ACC112 (cell line): ENCODE measurements around the gene MSH4.
"Not testable (repeated sequence)": the region's sequence is repeated elsewhere in the genome, so short reads cannot be mapped to it uniquely, and the experiment has no call there.

ENCODE experiments used
- H2AFZ ChIP-seq: fragments of 200-600 bp; sonication (generic); one replicate; pipeline ENCODE4 v1.6.0; 2017; ENCODE audit warnings: antibody characterized with exemption, low read length; ENCODE audit not compliant: unreplicated experiment
- H3K27ac ChIP-seq: fragments of 200-600 bp; sonication (generic); 2 replicates; pipeline ENCODE4 v1.5.1; 2014; ENCODE audit warnings: low read depth, mild to moderate bottlenecking, antibody characterized with exemption, low read length, moderate library complexity
- H3K27me3 ChIP-seq: fragments of 200-600 bp; sonication (generic); 2 replicates; pipeline ENCODE4 v1.6.1; 2014; ENCODE audit warnings: mild to moderate bottlenecking, antibody characterized with exemption, low read length, moderate library complexity, mixed read lengths; ENCODE audit not compliant: insufficient read depth
- H3K36me3 ChIP-seq: fragments of 200-600 bp; sonication (generic); 2 replicates; pipeline ENCODE4 v1.6.1; 2016; ENCODE audit warnings: mild to moderate bottlenecking, antibody characterized with exemption, low read length, moderate library complexity, mixed read lengths; ENCODE audit not compliant: insufficient read depth
- H3K4me1 ChIP-seq: fragments of 200-600 bp; sonication (generic); one replicate; pipeline ENCODE4 v1.6.1; 2016; ENCODE audit warnings: low read length, mixed read lengths; ENCODE audit not compliant: insufficient read depth, unreplicated experiment, control insufficient read depth
- H3K4me3 ChIP-seq: fragments of 200-600 bp; sonication (generic); 2 replicates; pipeline ENCODE4 v1.5.1; 2014; ENCODE audit warnings: mild to moderate bottlenecking, low read depth, low read length
- H3K79me2 ChIP-seq: fragments of 200-600 bp; sonication (generic); one replicate; pipeline ENCODE4 v1.6.0; 2016; ENCODE audit warnings: low read length; ENCODE audit not compliant: control insufficient read depth, unreplicated experiment, insufficient read depth

The MSH4 gene

DNA sequence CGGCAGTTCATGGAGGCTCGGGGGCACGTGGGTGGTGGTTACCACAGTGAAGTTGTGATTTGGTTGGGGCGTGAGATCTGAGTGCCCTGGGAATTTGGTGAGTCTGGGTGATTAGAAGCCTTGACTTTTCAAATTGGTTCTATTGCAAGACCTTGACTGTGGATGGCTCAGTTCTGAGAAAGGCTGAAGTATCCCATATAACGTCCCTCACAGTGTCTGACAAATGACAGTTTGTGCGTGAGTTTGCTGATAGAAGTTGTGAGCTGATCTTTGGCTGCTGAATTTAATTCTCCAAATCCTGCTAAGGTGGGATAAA is 549 bp downstream of the MSH4 start:
- H3K79me2 ChIP-seq = peaks cover 2% of the 10 kb centered on the region
- no peak overlapping the region for H3K27ac ChIP-seq
- peaks cover 34% of the 10 kb centered on the region for H3K36me3 ChIP-seq
- no peak overlapping the region for H2AFZ ChIP-seq
- no peak overlapping the region for H3K4me3 ChIP-seq
- H3K27me3 ChIP-seq = no peaks in the 10 kb centered on the region
- H3K4me1 ChIP-seq = no peaks in the 10 kb centered on the region

DNA sequence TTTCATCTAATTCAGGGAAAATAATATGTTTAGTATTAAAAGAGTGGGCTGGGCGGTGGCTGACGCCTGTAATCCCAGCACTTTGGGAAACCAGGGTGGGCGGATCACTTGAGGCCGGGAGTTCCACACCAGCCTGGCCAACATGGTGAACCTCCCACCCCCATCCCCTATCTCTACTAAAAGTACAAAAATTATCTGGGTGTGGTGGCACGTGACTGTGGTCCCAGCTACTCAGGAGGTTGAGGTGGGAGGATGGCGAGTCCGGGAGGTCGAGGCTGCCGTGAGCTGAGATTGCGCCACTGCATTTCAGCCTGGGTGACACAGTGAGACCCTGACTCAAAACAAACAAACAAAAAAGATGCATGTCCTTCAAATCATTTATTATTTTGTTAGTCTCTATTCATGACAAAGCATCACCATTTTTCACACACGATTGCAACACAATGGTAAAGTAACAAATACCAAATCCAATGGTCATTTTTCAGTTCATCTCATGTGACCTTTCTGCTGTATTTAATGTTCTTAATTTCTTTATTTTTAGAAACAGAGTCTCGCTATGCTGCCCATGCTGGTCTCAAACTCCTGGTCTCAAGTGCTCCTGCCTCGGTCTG is 1.0 kb downstream of the MSH4 start:
- H3K36me3 ChIP-seq = peaks cover 30% of the 10 kb centered on the region
- H3K4me1 ChIP-seq = no peaks in the 10 kb centered on the region
- H3K27ac ChIP-seq = no peak overlapping the region

DNA sequence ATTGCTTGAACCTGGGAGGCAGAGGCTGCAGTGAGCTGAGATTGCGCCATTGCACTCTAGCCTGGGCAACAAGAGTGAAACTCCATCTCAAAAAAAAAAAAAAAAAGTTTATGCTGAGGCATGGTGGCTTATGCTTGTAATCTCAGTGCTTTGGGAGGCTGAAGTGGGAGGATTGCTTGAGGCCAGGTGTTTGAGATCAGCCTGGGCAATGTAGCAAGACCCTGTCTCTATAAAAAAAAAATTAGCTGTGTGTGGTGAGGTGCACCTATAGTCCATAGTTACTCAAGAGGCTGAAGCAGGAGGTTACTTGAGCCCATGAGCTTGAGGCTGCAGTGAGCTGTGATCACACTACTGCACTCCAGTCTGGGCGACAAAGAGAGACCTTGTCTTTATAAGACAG is 4.8 kb downstream of the MSH4 start:
- H3K27ac ChIP-seq, H3K36me3 ChIP-seq, H3K27me3 ChIP-seq, H3K4me1 ChIP-seq, H2AFZ ChIP-seq, H3K79me2 ChIP-seq, H3K4me3 ChIP-seq: not testable (repeated sequence)

More for the DNA sequence above, 1.0 kb downstream of the MSH4 start:
- Histone ChIP-seq H3K27me3 (no peaks in the 10 kb centered on the region), H2AFZ (no peak overlapping the region), H3K4me3 (no peak overlapping the region), H3K79me2 (no peaks in the 10 kb centered on the region)

DNA sequence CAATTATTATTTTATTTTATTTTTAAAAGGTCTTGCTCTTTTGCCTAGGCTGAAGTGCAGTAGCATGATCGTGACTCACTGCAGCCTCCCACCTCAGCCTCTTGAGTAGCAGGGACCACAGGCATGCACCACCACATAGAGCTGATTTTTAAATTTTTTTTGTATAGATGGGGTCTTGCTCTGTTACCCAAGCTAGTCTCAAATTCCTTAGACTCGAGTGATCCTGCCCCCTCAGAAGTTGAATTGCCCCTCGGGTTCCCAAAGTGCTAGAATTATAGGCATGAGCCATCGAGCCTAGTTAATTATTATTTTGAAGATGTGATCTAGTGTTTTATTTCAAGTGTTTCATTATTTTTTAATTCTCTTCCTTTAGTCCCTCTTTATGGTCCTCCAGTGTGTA is 12.2 kb downstream of the MSH4 start:
- H3K36me3 ChIP-seq = no peaks in the 10 kb centered on the region
- H2AFZ ChIP-seq = no peak overlapping the region
- H3K4me1 ChIP-seq = peaks cover 11% of the 10 kb centered on the region
- no peak overlapping the region for H3K27ac ChIP-seq
- no peaks in the 10 kb centered on the region for H3K79me2 ChIP-seq
- no peaks in the 10 kb centered on the region for H3K27me3 ChIP-seq
- H3K4me3 ChIP-seq = no peak overlapping the region

DNA sequence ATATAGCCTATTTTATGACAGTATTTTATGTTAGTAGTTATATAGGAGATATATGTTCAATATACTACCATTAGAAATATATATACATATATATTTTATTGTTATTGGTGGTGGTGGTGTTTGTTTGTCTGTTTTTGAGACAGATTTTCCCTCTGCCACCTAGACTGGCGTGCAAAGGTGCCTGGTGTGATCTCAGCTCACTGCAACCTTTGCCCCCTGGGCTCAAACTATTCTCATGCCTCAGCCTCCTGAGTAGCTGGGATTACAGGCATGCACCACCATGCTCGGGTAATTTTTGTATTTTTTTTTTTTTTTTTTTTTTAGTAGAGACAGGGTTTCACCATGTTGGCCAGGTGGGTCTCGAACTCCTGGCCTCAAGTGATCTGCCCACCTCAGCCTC is 13.4 kb downstream of the MSH4 start:
- not testable (repeated sequence) for H3K36me3 ChIP-seq, H2AFZ ChIP-seq, H3K4me3 ChIP-seq, H3K27me3 ChIP-seq, H3K79me2 ChIP-seq, H3K27ac ChIP-seq
- peaks cover 11% of the 10 kb centered on the region for H3K4me1 ChIP-seq

DNA sequence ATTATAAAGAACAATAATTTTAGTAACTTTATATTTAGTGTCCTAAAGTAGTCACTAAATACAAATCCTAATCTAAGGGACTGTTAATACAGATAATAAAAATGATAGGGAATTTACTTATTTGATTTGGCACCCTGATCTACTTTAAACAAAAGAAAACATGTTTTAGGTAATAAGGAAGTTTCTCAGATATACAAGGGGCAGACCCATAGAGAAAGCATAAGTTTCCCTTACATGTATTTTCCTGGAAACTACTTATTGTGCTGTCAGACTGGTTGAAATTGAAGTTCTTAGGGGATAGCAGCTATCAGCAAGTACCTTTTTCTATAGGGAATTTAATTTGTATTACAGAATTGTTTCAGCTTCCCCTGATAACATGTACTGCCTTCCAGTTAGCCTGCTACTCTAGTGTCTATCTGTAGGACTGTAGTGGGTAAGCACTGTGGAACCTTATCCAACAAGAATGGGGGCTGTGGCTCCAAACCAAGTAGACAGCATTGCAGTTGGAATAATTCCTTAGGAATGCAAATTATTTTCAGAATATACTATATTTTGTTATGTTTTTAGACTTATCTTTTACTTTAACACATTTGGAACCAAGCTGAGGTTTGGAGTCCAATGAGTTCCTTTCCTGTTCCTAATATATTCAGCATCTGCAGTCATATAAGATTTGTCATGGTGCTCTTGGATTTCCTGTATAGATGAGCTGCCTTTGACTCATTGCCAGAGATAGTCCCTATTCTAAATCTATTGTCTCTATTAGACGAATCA is 14.7 kb downstream of the MSH4 start:
- peaks cover 11% of the 10 kb centered on the region for H3K4me1 ChIP-seq
- no peaks in the 10 kb centered on the region for H3K27me3 ChIP-seq
- H3K4me3 ChIP-seq = no peak overlapping the region
- peak overlapping the region; percentile 11 for H2AFZ ChIP-seq
- H3K79me2 ChIP-seq = no peaks in the 10 kb centered on the region
- peak overlapping the region; percentile 5; the same call in 1 of the 2 replicates for H3K27ac ChIP-seq
- H3K36me3 ChIP-seq = no peaks in the 10 kb centered on the region

DNA sequence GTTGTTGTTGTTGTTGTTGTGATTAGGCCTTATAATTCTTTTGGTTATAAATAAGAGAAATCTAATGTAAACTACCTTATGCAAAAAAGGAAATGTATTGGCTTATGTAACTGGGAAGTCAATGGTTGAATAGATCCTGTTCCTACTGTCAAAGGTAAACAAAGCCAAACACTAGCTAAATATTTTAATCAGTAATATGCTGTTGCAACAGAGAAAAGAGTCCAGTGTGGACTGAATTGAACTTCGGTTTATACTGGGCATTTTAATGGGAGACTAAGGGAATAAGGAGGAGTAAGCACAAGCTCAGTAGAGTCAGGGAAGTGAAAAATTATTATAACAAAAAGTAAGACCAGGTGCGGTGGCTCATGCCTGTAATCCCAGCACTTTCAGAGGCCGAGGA is 15.4 kb downstream of the MSH4 start:
- H3K4me3 ChIP-seq = no peak overlapping the region
- H3K79me2 ChIP-seq = no peaks in the 10 kb centered on the region
- no peak overlapping the region for H3K27ac ChIP-seq
- peaks cover 11% of the 10 kb centered on the region for H3K4me1 ChIP-seq
- H3K36me3 ChIP-seq = no peaks in the 10 kb centered on the region
- no peaks in the 10 kb centered on the region for H3K27me3 ChIP-seq
- H2AFZ ChIP-seq = peak overlapping the region; percentile 7

DNA sequence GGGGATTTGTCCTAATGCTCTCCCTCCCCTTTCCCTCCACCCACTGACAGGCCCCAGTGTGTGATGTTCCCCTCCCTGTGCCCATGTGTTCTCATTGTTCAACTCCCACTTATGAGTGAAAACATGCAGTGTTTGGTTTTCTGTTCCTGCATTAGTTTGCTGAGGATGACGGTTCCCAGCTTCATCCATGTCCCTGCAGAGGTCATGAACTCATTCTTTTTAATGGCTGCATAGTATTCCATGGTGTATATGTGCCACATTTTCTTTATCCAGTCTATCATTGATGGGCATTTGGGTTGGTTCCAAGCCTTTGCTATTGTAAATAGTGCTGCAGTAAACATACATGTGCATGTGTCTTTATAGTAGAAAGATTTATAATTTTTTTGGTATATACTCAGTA is 26.9 kb downstream of the MSH4 start:
- not testable (repeated sequence) for H3K27me3 ChIP-seq, H3K4me1 ChIP-seq, H3K36me3 ChIP-seq, H2AFZ ChIP-seq, H3K27ac ChIP-seq, H3K4me3 ChIP-seq, H3K79me2 ChIP-seq

DNA sequence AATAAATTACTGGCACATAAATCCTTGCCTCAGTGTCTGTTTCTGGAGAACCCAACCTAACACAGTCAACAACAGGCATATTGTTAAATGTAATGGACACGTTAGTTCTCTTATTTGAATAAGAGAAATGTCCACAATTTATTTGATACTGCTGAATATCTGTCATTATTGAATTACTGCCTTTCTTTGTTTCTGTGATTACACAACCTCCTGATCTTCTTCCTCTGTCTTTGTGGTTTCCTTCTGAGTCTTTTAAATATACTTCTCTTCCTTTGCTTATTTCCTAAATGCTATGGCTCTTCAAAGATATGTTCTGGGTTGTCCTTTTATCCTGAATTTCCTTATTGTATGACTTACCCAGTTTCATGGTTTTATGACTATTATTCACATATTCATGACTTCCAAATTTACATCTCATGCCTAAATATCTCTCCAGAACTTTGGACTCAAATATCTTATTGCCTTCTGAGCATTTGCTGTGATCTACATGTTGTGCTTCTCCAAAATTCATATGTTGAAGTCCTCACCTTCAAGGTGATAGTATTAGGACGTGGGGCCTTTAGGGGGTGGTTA is 39.9 kb downstream of the MSH4 start:
- Histone ChIP-seq H3K36me3 (no peaks in the 10 kb centered on the region), H3K4me1 (no peaks in the 10 kb centered on the region), H3K4me3 (no peak overlapping the region), H2AFZ (no peak overlapping the region), H3K27ac (no peak overlapping the region), H3K79me2 (no peaks in the 10 kb centered on the region), H3K27me3 (peaks cover 15% of the 10 kb centered on the region; the same call in 1 of the 2 replicates)

DNA sequence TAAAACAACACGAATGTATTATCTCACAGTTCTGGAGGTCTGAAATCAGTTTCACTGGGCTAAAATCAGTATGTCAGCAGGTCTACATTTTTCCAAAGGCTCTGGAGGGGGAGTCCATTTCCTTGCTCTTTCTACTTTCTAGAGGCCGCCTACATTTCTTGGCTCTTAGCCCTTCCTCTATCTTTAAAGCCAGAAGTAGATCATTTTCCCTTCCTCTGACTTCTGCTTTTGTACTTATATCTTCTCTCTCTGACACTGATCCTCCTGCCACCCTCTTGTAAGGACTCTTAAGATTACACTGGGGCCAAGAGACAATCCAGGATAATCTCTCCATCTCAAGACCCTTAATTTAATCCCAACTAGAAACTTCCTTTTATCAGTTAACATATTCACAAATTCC is 41.4 kb downstream of the MSH4 start:
- H2AFZ ChIP-seq = no peak overlapping the region
- no peaks in the 10 kb centered on the region for H3K4me1 ChIP-seq
- peaks cover 15% of the 10 kb centered on the region; the same call in 1 of the 2 replicates for H3K27me3 ChIP-seq
- H3K79me2 ChIP-seq = no peaks in the 10 kb centered on the region
- H3K27ac ChIP-seq = no peak overlapping the region
- H3K36me3 ChIP-seq = no peaks in the 10 kb centered on the region
- H3K4me3 ChIP-seq = no peak overlapping the region

DNA sequence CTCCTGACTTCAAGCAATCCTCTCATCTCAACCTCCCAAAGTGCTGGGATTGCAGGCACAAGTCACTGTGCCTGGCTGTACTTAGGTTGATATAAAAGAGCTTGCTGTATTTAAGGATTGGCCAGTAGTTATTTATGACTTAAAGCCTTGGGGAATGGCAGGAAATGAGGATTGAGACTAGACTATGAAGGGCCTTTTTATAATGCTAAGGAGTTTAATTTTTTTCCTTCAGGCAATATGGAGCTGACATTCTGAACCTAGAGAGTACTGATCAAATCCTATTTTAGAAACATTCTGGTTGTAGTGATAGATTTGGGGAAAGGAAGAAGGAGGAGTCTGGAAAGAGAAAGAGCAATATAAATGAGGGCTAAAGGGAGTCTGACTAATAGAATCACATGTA is 44.7 kb downstream of the MSH4 start:
- H3K4me1 ChIP-seq = no peaks in the 10 kb centered on the region
- 0 out of 2 replicates have a peak, but pooled peaks cover 11% of the 10 kb centered on the region for H3K27me3 ChIP-seq
- no peaks in the 10 kb centered on the region for H3K36me3 ChIP-seq
- no peak overlapping the region for H3K4me3 ChIP-seq
- no peaks in the 10 kb centered on the region for H3K79me2 ChIP-seq
- H2AFZ ChIP-seq = no peak overlapping the region
- H3K27ac ChIP-seq = no peak overlapping the region
